Stimulated activated CD8-positive, alpha-beta memory T cell treated with anti-CD3 and anti-CD28 coated beads, Interleukin-15, amount 100 ng/mL, for 4 hours (primary cell): ENCODE data around the gene CPSF3.
"Not testable (repeated sequence)": the region's sequence is repeated elsewhere in the genome, so short reads cannot be mapped to it uniquely, and the experiment has no call there.

ENCODE experiments used
- DNase-seq, 2 donors: peaks; one replicate each; pipeline ENCODE4 v3.0.0-alpha.2; 2020; ENCODE audit warnings: low read depth in 2 of 2

Gene CPSF3

GRCh38 chr2:9394816-9395215 is 28.6 kb upstream of the CPSF3 start:
- no peak for DNase-seq

GRCh38 chr2:9397201-9397600 is 26.3 kb upstream of the CPSF3 start:
- DNase-seq: no peak

- DNase-seq: not testable (repeated sequence)
Observed at GRCh38 chr2:9398251-9398650, 25.2 kb upstream of the CPSF3 start.

GRCh38 chr2:9398881-9399780 is 24.3 kb upstream of the CPSF3 start:
- DNase-seq: no peak

GRCh38 chr2:9400268-9401058 is 23.0 kb upstream of the CPSF3 start:
- no peak for DNase-seq

- no peak for DNase-seq
Observed at GRCh38 chr2:9401059-9401547, 22.4 kb upstream of the CPSF3 start.

GRCh38 chr2:9401646-9402371 is 21.6 kb upstream of the CPSF3 start:
- DNase-seq: no peak

GRCh38 chr2:9403924-9404323 is 19.5 kb upstream of the CPSF3 start:
- DNase-seq: no peak

GRCh38 chr2:9404451-9404850 is 19.0 kb upstream of the CPSF3 start:
- DNase-seq: no peak

- no peak for DNase-seq
Observed at GRCh38 chr2:9405636-9406035, 17.8 kb upstream of the CPSF3 start.

GRCh38 chr2:9406529-9407362 is 16.7 kb upstream of the CPSF3 start:
- DNase-seq: no peak

GRCh38 chr2:9407363-9407811 is 16.1 kb upstream of the CPSF3 start:
- no peak for DNase-seq

GRCh38 chr2:9408641-9409151 is 14.8 kb upstream of the CPSF3 start:
- DNase-seq: no peak

GRCh38 chr2:9410108-9410507 is 13.3 kb upstream of the CPSF3 start:
- no peak for DNase-seq

GRCh38 chr2:9412781-9413180 is 10.7 kb upstream of the CPSF3 start:
- DNase-seq: no peak

GRCh38 chr2:9415516-9416169 is 7.8 kb upstream of the CPSF3 start:
- no peak for DNase-seq

- DNase-seq: no peak
Observed at GRCh38 chr2:9416267-9416961, 7.0 kb upstream of the CPSF3 start.

GRCh38 chr2:9416962-9417316 is 6.5 kb upstream of the CPSF3 start:
- no peak for DNase-seq

GRCh38 chr2:9417725-9418124 is 5.7 kb upstream of the CPSF3 start:
- DNase-seq: no peak

- no peak for DNase-seq
Observed at GRCh38 chr2:9418746-9419145, 4.7 kb upstream of the CPSF3 start.
